Astrocyte of the spinal cord (primary cell): Measurements from ENCODE around the gene JAML.

Source experiments
- DNase-seq: peaks from one replicate; pipeline ENCODE4 v3.0.0; 2011; ENCODE audit warnings: low read depth, low spot score
- H3K4me3 ChIP-seq: 2 replicates; pipeline ENCODE4 v1.5.1; 2011; ENCODE audit warnings: low read depth, mild to moderate bottlenecking, low read length, moderate library complexity
- CTCF ChIP-seq: IDR thresholded peaks from 2 replicates; pipeline ENCODE4 v1.5.1; 2012; ENCODE audit warnings: low read depth, mild to moderate bottlenecking, low read length, inconsistent platforms
- in situ Hi-C: cut with HindIII; loops from 2 replicates; pipeline ENCODE4 v1.10.0; 2017; ENCODE audit warnings: low sequenced_read_pairs

JAML gene

DNA sequence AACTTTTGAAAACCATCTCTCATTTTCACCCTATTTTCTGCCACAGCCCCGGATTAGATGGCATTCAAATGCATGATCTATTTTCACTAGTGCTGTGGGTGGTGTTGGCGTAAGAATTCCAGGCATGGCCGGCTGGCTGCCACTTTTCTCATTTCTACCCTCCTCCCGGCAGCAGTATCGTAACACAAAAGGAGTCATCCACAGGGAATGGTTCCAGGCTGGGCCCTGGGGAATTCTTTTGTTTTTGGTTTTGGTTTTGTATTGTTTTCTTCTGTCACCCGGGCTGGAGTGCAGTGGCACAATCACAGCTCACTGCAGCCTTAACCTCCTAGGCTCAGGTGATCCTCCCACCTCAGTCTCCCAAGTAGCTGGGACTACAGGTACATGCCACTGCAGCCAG, 13.8 kb downstream of the JAML start:
- in situ Hi-C loops: no loop called here
- DNase-seq: no peak
- no peak overlapping the region for H3K4me3 ChIP-seq
- TF ChIP-seq CTCF: no peak

GRCh38 chr11:118210323-118210722, 14.5 kb downstream of the JAML start:
- no peak for DNase-seq
- in situ Hi-C loops: no loop called here
- H3K4me3 ChIP-seq: no peak overlapping the region
- no peak for TF ChIP-seq CTCF

GRCh38 chr11:118209033-118209432, 15.8 kb downstream of the JAML start:
- H3K4me3 ChIP-seq: no peak overlapping the region
- no peak for TF ChIP-seq CTCF
- in situ Hi-C loops: no loop called here
- no peak for DNase-seq

- DNase-seq: no peak
- TF ChIP-seq CTCF: no peak
- in situ Hi-C loops: no loop called here
- no peak overlapping the region for H3K4me3 ChIP-seq
Observed at GRCh38 chr11:118207079-118207478, 17.7 kb downstream of the JAML start.

- no peak for DNase-seq
- no peak overlapping the region for H3K4me3 ChIP-seq
- in situ Hi-C loops: no loop called here
- no peak for TF ChIP-seq CTCF
Observed at GRCh38 chr11:118206391-118207031, 18.3 kb downstream of the JAML start.

DNA sequence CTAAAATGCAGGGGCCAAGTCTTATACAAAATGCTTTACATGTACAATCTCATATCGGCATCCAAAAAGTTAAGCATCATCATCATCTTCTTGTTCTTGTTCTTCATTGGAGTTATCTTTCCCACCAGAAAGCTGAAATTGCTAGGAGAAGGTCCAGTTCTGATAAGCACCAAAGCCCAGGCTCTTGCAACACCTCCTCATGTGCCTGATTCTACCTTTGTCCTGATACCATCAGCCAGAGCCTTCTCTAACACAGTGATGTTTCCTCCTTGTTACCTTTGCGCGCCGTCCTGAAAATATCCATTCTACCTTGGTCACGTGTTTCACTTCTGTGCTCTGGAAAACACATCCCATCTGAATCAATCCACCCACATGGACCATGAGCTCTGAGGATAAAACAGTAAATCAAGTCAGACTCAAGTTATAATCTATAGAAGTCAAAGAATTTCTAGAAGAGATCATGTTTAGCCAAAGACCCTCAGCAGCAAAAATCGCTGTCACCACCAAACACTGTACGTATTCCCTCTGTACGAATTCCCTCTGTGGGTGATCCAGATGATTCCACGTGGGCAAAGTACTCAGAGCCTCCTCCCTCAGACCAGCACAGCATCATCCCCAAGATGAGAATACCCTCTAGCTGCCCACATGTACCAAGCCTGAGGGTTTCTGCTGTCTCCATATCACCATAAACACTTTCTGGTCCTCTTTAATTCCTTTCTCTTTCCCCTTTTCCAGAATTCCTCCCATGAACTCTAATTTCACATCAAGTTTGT, 19.0 kb downstream of the JAML start:
- no peak for DNase-seq
- in situ Hi-C loops: no loop called here
- no peak for TF ChIP-seq CTCF
- H3K4me3 ChIP-seq: no peak overlapping the region
